G401 (cell line): ENCODE data around the gene CELF2. TPM values are rescaled to one million over a fixed set of nuclear protein-coding genes. Genes with fewer than 3 reads are reported as not detected.

Experiments
- DNase-seq: peaks from one replicate; pipeline ENCODE4 v3.0.0-alpha.2; 2015; ENCODE audit warnings: low spot score
- in situ Hi-C: cut with HindIII; loops from 2 replicates; pipeline ENCODE4 v1.10.0; 2016; ENCODE audit warnings: low sequenced_read_pairs, mixed read lengths
- total RNA-seq: library from RNA; depleted of rRNA; stranded (reverse); fragments of >200 nt; shearing (Covaris generic); gene quantifications from 2 replicates; pipeline ENCODE4 v1.2.3, GENCODE V29; 2014

The CELF2 gene
- total RNA-seq, 1 experiment from 2014 or later: 0.51 TPM

DNA sequence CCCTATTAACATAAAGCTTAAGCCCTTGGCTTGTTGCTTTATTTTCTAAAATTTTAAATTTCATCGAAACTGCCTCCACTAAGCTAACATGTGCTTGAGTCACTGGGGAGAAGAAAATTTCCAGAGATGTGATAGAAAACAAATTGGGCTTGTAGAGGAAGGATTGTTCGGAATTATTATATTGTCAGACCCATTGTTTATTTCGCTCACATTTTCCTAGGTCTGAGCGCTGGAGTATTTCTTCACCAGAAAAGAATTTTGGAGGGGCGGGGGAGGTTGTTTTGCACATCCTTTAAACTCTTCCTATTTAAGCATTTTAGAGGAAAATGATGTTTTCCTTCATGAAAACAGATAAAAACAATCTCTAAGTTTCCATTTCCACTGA lies 29.1 kb downstream of the CELF2 start:
- DNase-seq: no peak
- in situ Hi-C loops: no loop called here

DNA sequence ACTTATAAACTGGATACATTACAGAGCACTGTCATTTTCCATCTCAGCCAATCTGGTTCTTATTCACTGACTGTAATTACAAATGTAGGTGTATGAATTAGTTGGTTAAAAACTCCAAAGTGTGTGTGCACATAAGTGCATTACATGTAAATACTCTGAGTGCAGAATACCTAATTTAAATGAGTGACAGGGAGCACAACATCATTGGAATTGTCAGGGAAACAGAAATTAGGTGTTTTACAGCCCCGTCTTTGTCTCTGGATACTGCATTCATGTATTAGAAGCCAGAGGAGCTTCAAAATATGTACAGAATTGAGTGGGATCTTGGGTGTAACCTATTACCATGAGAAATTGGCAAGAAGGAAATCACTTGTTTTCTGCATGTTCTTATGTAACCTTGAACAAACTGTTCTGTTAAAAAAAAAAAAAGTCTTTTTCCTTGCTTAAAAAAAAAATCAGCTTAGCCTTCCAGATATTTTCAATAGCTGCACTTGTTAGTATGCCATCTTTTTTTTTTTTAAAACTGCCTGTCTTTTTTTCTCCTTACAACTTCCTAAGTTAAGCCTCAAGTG lies 31.1 kb downstream of the CELF2 start:
- no peak for DNase-seq
- in situ Hi-C loops: no loop called here

DNA sequence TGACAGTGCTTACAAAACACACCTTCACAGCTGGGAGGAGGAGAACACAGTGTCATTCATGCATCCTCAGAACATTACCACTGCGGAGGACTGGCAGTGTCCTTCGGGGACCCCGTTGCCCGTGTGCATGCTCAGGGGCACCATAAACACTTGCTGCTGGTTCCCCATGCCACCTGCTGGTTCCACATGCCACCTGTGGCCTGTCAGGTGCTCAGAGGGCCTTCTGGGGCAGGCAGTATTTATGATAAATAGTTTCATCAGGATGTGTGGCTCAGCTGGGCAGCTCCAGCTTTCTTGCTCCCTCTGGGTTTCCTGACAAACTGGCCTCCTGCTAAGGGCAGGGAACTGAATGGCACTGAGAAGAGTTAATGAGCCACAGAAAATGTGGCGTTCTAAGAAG lies 32.1 kb downstream of the CELF2 start:
- DNase-seq: no peak
- in situ Hi-C loops: no loop called here

DNA sequence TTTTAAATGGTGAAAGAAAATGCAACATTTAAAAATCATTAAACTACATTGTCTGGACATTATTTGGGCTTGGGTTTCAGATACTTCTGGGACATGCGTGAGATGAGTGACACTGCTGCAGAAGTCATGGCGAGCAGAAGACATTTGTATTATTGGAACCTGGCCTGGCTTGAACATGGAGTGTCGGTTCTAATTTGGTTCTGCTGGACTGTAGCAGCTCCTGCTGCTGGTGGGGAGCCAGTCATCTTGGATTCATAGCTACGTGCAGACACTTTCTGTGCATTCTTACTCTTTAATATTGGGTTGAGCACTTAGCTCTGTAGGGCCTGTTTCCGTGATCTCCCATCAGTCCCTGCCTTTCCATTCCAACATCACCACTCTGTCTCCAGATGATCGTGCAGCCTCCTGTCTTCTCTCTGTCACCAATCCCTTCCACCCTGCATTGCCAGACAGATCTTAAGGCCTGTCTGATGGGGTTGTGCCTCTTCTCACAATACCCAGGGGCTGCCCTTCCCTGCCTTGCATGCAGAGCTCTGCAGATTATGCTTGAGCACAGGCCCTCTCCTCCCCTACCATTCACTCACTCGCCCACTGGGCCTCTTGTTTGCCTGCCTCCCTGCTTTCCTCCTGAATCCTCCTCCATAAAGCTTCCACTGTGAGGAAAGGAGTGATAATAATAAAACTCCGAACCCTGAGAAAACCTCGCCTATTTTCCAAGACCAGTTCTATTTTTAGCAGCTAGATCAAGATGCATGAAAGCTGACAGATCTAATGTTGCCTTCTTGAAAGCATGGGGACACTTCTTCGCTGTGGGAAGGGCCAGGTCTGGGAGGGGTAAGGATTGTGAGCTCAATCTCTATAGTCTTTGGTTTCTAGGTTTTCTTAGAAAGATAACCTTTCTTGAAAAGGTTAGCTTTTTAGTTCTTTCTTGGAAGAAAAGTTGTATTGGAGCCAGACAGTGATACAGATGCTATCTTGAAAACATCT lies 32.9 kb downstream of the CELF2 start:
- DNase-seq: peak; percentile 61

DNA sequence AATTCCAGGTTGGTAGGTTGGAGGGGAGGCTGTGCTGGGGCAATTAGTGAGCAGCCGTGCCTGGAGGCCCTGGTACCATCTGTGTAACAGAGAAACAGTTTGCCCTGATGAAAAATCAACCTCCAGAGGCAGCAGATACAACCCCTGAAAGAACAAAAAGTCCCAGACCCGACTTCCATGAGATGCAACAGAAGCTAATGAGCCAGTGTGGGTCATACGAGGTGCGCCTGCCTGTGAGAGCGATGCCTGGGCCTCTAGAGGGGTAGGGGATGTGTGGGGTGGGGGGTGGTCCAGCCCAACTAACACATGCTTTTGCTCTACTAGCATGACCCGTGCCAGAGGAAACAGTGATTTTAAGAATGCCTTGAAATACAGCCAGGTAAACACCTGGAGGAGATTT lies 39.3 kb downstream of the CELF2 start:
- DNase-seq: no peak
- in situ Hi-C loops: no loop called here

More for the DNA sequence above, 32.9 kb downstream of the CELF2 start:
- in situ Hi-C loops: no loop called here

DNA sequence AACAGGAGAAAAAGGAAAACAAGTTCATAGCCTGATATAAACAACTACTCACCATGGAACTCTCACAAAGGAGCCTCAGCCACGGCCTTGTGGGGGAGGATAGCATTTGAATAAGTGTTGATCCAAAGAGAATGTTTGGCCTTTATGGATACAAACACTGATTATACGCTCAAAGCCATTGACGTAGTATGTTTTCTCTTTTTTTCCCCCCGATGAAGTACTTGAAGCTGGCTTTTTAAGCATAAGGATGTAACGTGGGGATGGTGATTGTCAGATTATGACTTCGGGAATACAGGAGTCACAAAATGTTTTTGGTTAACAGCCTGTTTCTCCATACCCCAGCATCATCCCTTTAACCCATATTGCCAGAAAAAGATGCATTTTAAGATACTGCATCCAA lies 39.8 kb downstream of the CELF2 start:
- DNase-seq: no peak
- in situ Hi-C loops: no loop called here

DNA sequence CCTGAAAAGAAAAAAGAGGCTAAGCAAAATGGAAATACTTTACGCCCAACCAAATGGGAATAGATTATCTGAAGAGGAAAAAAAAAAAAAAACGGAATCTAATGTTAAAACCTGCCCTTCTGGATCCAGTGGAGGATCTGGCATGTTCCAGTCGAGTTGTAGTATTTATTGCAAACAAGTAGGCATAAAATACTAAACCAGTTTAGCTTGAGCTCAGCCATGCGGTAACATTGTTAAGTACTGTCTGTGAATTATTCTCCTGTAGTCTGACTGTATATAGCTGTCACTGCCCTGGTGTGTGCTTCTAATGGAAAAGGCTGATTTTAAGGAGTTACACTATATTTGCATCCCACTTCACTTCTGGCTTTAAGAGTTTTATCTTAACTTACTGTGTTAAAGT lies 40.3 kb downstream of the CELF2 start:
- in situ Hi-C loops: no loop called here
- no peak for DNase-seq

DNA sequence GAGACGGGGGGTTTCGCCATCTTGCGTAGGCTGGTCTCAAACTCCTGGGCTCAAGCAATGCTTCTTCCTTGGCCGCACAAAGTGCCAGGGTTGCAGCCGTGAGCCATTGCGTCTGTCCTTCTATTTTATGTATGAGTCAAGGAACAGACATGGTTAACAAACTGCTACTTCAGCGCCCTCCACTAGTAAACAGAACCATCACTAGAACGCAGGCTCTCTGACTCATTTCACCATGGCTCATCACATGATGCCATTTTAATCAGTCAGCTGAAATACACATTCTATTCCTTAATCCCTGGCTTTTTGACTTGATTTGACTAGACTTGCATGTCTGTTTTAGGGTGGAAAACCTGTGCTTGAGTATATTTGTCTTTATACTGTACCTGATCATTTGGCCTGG lies 41.3 kb downstream of the CELF2 start:
- in situ Hi-C loops: no loop called here
- DNase-seq: no peak

DNA sequence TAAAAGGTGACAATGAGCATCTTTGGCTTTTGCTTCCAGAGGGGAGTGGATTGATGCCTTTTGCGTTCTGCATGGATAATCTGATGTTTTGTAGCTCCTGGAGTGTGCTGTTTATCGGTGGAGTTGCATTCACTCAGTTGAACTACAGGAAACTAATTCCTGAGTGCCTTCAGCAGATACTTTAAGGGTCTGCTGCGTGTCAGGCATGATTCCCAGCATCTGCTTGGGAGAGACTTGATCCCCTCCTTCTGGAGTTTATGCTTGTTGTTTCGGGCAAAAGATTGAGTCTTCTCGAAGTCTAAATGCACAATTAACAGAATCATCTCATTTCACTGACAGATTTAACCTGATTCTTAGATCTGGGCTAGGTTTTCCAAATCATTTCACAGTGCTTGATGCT lies 46.2 kb downstream of the CELF2 start:
- no peak for DNase-seq
- in situ Hi-C loops: no loop called here

DNA sequence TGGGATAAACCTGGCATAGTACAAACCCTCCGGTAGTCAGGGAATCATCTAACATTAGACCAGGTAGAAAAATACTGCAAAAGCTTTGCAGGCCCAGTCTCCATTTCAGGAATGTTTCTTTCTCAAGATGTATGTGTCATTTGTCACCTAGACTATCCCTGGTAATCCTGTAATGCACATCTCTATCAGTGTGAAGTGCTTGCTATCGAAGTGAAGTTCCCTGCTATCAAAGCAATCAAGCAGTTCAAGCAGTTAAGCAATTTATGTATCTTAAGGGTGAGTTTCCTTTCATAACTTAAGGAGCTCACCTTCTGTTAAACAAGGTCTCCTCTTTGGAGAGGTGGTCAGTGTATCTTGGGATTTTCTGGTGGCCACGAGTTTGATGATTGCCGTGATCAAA lies 47.2 kb downstream of the CELF2 start:
- DNase-seq: no peak
- in situ Hi-C loops: no loop called here

DNA sequence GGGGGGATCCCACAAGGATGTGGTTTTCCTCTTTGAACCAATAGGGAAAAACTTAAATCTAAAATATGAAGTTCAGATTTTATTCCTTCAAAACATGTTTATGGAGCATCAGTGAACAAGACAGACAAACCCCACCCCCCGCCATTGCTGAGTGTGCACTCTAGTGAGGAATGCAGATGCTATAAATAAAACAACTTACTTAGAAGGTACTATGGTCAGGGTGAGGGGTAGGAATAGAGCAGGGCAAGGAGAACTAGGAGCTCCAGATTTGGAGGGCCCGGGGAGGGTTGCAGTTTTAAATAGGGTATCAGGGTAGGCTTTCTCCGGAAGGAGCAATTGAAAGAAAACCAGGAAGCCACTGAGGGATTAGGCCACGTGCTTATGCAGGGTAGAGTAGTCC lies 47.9 kb downstream of the CELF2 start:
- in situ Hi-C loops: no loop called here
- DNase-seq: no peak

DNA sequence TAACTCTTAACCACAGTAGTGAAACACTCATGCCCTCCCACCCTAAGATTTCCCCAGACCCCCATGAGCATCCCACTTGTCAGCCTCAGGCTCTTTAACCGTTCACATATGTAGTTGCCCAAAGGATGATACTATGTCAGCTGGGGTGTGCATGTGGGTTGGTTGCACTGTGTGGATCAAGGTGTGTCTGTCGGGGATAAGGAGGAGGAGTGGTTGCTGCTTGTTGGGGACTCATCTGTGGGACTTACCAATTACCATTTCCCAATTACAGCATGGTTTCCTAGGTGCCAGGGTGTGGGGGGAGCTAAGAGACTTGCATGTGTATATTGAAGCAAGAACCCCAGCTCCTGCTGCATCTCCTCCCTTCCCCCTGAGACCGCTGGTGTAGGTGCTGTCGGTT lies 48.8 kb downstream of the CELF2 start:
- in situ Hi-C loops: no loop called here

DNA sequence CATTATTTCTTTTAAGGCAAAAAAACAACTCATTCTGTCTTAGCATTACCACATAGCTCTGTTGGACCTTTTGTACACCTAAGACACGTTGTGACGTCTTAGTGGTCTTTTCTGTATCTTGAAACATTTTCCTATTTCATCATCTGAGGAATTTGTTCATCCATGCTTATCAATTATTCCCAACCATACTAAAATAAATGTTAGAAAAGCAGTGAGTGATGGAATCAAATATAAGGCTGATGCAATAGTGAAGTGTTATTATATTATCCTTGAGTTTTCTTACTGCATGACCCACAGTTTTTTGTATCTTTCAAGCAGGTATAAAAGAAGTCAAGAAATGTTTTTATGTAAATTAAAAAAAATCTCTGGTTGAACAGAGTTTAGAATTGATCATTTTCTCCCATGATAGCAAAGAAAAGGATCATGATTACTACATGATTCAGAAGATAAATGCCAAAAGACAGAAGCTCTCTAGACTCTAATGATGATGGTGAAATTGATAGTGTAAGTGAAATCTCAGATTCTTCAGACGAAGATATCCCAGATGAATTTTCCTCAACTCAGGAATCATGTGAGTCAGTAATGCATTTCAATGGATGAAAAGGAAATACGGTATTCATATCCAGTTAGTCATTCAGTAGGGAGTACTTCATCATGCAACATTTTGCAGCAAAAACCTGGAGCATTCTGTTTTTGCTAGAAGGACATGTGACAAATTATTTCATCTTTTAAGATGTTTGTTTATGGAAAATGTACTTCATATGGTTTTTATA lies 51.4 kb downstream of the CELF2 start:
- in situ Hi-C loops: no loop called here
- DNase-seq: no peak

More for the DNA sequence above, 48.8 kb downstream of the CELF2 start:
- no peak for DNase-seq

DNA sequence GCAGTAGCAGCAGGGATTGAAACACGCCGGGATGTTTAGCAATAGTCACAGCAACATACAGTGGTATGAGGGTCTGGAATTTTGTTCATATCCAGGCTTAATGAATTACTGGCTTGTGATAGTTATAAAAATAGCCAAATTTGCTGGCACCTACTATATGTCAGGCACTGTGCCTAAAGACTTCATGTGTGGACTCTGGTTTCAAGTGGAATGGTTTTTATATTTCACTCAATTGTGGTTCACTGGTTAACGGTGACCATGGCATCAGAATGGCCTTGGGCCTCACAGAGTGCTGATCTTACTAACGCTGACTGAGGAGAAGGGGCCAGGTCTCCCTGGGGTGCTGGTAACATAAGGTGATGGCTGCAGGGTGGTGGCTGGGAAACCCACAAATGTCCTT lies 55.7 kb downstream of the CELF2 start:
- in situ Hi-C loops: no loop called here
- DNase-seq: peak; percentile 46

DNA sequence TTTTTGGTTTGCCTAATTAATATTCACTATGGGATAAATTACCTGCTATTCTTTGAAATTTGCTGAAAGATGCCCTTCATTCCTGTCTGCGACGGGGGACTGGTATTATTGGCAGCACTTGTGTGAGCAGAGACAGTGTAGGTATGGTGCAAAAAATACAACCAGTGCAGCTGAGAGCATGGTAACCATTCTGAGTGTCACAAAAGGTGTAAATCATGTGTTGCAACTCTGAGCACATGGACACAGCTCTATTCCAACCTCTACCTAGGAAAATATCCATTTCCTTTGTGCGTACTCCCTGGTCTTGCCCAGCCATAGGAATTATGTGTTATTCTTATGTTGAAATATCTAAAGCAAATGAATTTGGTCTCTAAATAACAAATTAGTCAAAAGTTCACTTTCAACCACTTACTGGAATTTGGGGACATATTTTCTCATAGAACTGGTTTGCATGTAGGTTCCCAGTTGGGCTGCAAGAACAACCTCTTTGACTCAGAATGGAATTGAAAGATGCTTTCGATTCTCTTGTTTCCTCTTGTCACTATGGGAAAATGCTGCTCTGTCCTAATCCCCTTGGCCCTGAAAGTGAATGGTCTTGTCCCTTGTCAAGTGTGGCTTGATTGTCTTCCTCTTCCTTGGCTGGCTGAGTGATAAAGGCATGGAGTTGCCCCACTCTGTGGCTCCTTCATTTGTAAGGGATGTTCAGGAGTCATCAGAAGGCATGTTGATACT lies 57.0 kb downstream of the CELF2 start:
- in situ Hi-C loops: loop anchor here (5.0 kb wide), 1 partner anchor 38 kb away; no protein-coding TSS in a partner anchor

DNA sequence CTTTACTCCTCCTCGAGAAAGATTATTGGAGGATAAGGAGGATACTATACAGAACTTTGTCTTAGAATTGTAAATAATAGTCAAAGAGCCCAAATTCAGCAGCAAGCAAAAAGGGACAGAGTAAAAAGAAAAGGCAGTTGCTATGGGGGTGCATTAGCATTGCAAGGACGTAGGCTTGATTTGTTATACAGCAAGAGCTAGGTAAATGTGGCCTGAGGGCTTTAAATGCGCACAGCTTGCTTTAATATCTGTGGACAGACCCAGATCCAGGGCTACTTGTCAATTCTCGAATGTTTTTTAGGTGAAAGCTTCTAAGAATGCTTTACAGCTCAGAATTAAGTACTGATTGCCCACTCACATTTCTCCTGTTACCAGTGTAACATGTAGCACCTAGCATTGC lies 58.5 kb downstream of the CELF2 start:
- in situ Hi-C loops: loop anchor here (5.0 kb wide), 1 partner anchor 36 kb away; no protein-coding TSS in a partner anchor
- no peak for DNase-seq

More for the DNA sequence above, 57.0 kb downstream of the CELF2 start:
- no peak for DNase-seq

DNA sequence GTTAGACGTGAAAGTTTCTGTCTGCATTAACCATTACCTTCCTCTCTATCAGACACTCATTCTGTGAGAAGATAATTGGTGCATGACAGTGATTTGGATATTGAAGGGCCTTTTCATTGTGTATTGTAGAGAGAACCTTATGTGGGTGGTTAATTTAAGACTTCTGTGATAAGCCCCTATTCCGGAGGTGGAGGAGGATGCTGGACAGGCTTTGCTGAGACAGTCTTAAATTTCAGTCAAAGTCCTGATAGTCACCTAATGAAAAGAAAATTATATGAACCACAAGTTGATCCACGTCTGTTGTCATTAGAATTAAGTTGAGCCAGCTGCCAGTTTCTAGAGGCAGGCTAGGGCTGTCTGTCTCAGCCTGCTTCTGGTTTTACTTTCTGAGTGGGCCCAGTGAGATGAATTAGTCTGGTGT lies 62.9 kb downstream of the CELF2 start:
- in situ Hi-C loops: no loop called here
- DNase-seq: no peak

DNA sequence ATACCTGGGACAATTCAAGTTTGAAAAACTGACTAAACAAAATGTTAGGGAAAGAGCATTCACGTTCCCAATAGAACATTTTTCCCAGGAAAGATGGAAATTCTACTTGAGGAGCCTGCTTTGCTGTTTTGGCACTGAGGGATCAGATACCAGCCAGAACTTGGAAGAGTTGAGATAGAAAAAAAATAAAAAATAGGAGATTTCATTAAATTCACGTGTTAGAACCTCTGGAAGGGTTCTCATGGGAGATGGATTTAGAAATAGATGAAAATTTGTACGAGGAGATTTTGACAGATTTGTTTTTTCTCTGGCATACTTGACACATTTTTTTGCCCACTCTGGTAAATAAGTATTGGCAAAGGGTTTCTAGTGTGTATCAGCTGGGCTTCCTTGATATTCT lies 63.7 kb downstream of the CELF2 start:
- in situ Hi-C loops: no loop called here
- DNase-seq: no peak

DNA sequence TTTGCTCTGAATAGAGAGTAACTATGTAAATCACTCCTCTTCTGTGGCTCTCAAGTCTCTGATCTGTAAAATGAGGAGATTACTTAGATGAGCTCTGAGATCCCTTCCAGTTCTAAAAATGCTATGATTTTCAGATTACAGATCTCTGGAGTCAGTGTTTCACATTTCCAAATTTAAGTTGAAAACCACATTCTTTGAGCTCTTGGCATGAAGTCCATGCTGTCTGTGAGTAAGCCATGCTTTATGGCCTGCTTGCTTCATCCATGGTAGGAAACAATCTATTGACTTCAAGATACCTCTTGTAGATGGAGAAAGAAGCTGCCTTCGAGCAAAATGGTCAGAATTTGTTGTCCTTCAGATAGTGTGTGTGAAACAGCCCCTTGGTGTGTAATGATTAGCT lies 64.9 kb downstream of the CELF2 start:
- in situ Hi-C loops: no loop called here
- DNase-seq: no peak
